Stomach smooth muscle (tissue), 2 donors: ENCODE results near the gene AMD1.
A peak's percentile ranks its signal among the peaks of the same experiment; 100 is the strongest.

Source experiments
- H3K27ac ChIP-seq: one replicate; pipeline ENCODE4 v1.7.0; 2013; ENCODE audit warnings: mild to moderate bottlenecking, low read length, inconsistent platforms
- H3K27me3 ChIP-seq, 2 donors: one replicate each; pipeline ENCODE4 v1.7.0; 2013; ENCODE audit warnings: low read length in 2 of 2; ENCODE audit not compliant: insufficient read depth in 2 of 2, control insufficient read depth in 1 of 2
- H3K36me3 ChIP-seq, 2 donors: one replicate each; pipeline ENCODE4 v1.7.0; 2013; ENCODE audit warnings: low read length in 2 of 2; ENCODE audit not compliant: control insufficient read depth in 2 of 2, insufficient read depth in 2 of 2
- H3K4me1 ChIP-seq: one replicate; pipeline ENCODE4 v1.7.0; 2013; ENCODE audit warnings: low read length; ENCODE audit not compliant: control insufficient read depth, insufficient read depth
- H3K4me3 ChIP-seq, 2 donors: one replicate each; pipeline ENCODE4 v1.7.0; 2013; ENCODE audit warnings: low read length in 2 of 2
- H3K9ac ChIP-seq, 2 donors: one replicate each; pipeline ENCODE4 v1.7.0; 2013; ENCODE audit warnings: low read length in 2 of 2, mild to moderate bottlenecking in 1 of 2
- H3K9me3 ChIP-seq, 2 donors: one replicate each; pipeline ENCODE4 v1.7.0; 2013; ENCODE audit warnings: low read length in 2 of 2; ENCODE audit not compliant: control insufficient read depth in 2 of 2
- donor health status: healthy.
- donor health status: Pancreatic carcinoma.

Gene AMD1

GRCh38 chr6:110856296-110856695, 18.3 kb upstream of the AMD1 start:
- no peak overlapping the region for H3K4me3 ChIP-seq

GRCh38 chr6:110858016-110858415, 16.6 kb upstream of the AMD1 start:
- Histone ChIP-seq H3K9me3 (no peaks in the 10 kb centered on the region), H3K27me3 (no peaks in the 10 kb centered on the region), H3K9ac (no peak overlapping the region), H3K4me3 (no peak overlapping the region), H3K4me1 (no peaks in the 10 kb centered on the region), H3K36me3 (no peaks in the 10 kb centered on the region), H3K27ac (no peak overlapping the region)

More at GRCh38 chr6:110856296-110856695, 18.3 kb upstream of the AMD1 start:
- Histone ChIP-seq H3K9me3 (no peaks in the 10 kb centered on the region), H3K9ac (no peak overlapping the region), H3K27me3 (no peaks in the 10 kb centered on the region), H3K27ac (no peak overlapping the region), H3K36me3 (no peaks in the 10 kb centered on the region), H3K4me1 (no peaks in the 10 kb centered on the region)

GRCh38 chr6:110858562-110859214, 15.9 kb upstream of the AMD1 start:
- Histone ChIP-seq H3K27ac (no peak overlapping the region), H3K36me3 (no peaks in the 10 kb centered on the region), H3K4me3 (no peak overlapping the region), H3K4me1 (no peaks in the 10 kb centered on the region), H3K9ac (no peak overlapping the region), H3K9me3 (no peaks in the 10 kb centered on the region), H3K27me3 (no peaks in the 10 kb centered on the region)

GRCh38 chr6:110859335-110859792, 15.2 kb upstream of the AMD1 start:
- Histone ChIP-seq H3K4me1 (no peaks in the 10 kb centered on the region), H3K27ac (no peak overlapping the region), H3K9me3 (no peaks in the 10 kb centered on the region), H3K4me3 (no peak overlapping the region), H3K36me3 (no peaks in the 10 kb centered on the region), H3K27me3 (no peaks in the 10 kb centered on the region), H3K9ac (no peak overlapping the region)

- H3K27ac ChIP-seq: no peak overlapping the region
- no peaks in the 10 kb centered on the region for H3K9me3 ChIP-seq
- no peaks in the 10 kb centered on the region for H3K4me1 ChIP-seq
- no peaks in the 10 kb centered on the region for H3K27me3 ChIP-seq
- no peak overlapping the region for H3K4me3 ChIP-seq
- H3K9ac ChIP-seq: no peak overlapping the region
- H3K36me3 ChIP-seq: no peaks in the 10 kb centered on the region
These were observed 9.8 kb upstream of the AMD1 start for GRCh38 chr6:110864824-110865223.

GRCh38 chr6:110874880-110875547, 429 bp downstream of the AMD1 start:
- Histone ChIP-seq H3K36me3 (no peaks in the 10 kb centered on the region), H3K4me3 (peak overlapping the region; percentile 89 to 90), H3K9ac (peak overlapping the region; percentile 86 to 94), H3K27me3 (no peaks in the 10 kb centered on the region), H3K9me3 (no peaks in the 10 kb centered on the region), H3K4me1 (peaks cover 8% of the 10 kb centered on the region), H3K27ac (peak overlapping the region; percentile 92)

GRCh38 chr6:110875548-110876169, 1.1 kb downstream of the AMD1 start:
- Histone ChIP-seq H3K9me3 (no peaks in the 10 kb centered on the region), H3K36me3 (no peaks in the 10 kb centered on the region), H3K9ac (peak overlapping the region; percentile 86 to 94), H3K27me3 (no peaks in the 10 kb centered on the region), H3K4me3 (peak overlapping the region; percentile 89 to 90), H3K4me1 (peaks cover 8% of the 10 kb centered on the region), H3K27ac (peak overlapping the region; percentile 92)

GRCh38 chr6:110876170-110876773, 1.7 kb downstream of the AMD1 start:
- no peaks in the 10 kb centered on the region for H3K9me3 ChIP-seq
- peak overlapping the region; percentile 92 for H3K27ac ChIP-seq
- H3K4me1 ChIP-seq: peaks cover 8% of the 10 kb centered on the region

GRCh38 chr6:110876806-110877564, 2.4 kb downstream of the AMD1 start:
- Histone ChIP-seq H3K9ac (peak overlapping the region; percentile 86 to 94), H3K36me3 (no peaks in the 10 kb centered on the region)

More at GRCh38 chr6:110876170-110876773, 1.7 kb downstream of the AMD1 start:
- Histone ChIP-seq H3K36me3 (no peaks in the 10 kb centered on the region), H3K27me3 (no peaks in the 10 kb centered on the region), H3K4me3 (peak overlapping the region; percentile 89 to 90), H3K9ac (peak overlapping the region; percentile 86 to 94)

GRCh38 chr6:110877569-110877968, 3.0 kb downstream of the AMD1 start:
- H3K27ac ChIP-seq: no peak overlapping the region
- no peaks in the 10 kb centered on the region for H3K9me3 ChIP-seq

More at GRCh38 chr6:110876806-110877564, 2.4 kb downstream of the AMD1 start:
- no peaks in the 10 kb centered on the region for H3K9me3 ChIP-seq
- peak overlapping the region; percentile 89 to 90 for H3K4me3 ChIP-seq
- H3K4me1 ChIP-seq: peaks cover 9% of the 10 kb centered on the region
- no peaks in the 10 kb centered on the region for H3K27me3 ChIP-seq
- peak overlapping the region; percentile 92 for H3K27ac ChIP-seq

More at GRCh38 chr6:110877569-110877968, 3.0 kb downstream of the AMD1 start:
- no peaks in the 10 kb centered on the region for H3K36me3 ChIP-seq
- peaks cover 14% of the 10 kb centered on the region for H3K4me1 ChIP-seq
- H3K4me3 ChIP-seq: peak overlapping the region; percentile 89 to 90
- H3K9ac ChIP-seq: no peak overlapping the region
- no peaks in the 10 kb centered on the region for H3K27me3 ChIP-seq
